ENCODE measurements around the gene IL24. TPM values are rescaled to one million over a fixed set of nuclear protein-coding genes. Genes with fewer than 3 reads are reported as not detected.

The IL24 gene
- total and polyA plus RNA-seq, 12 donors: 0.26 TPM; not detected in 11

GRCh38 chr1:206873603-206874188, 23.5 kb upstream of the IL24 start:
- DNase-seq (no peak), ATAC-seq (no peak)
- Histone ChIP-seq H3K4me1 (peaks cover 0 to 5% (median 0%) of the 10 kb centered on the region in 9 donors), H3K27ac (no peak overlapping the region), H3K4me3 (no peak overlapping the region), H3K27me3 (no peaks in the 10 kb centered on the region), H3K9me3 (peaks cover 0 to 34% (median 20%) of the 10 kb centered on the region in 11 donors), H3K36me3 (no peaks in the 10 kb centered on the region)
- intact Hi-C loops (cut with DNase I): no loop called here
- no peak for TF ChIP-seq CTCF (IDR thresholded peaks at IDR 0.05)
- WGBS, 2 donors: 87 to 91% methylated on average over 3 of the region's 3 CpGs

GRCh38 chr1:206875752-206876377, 21.4 kb upstream of the IL24 start:
- H3K27me3 ChIP-seq: no peaks in the 10 kb centered on the region
- DNase-seq (no peak), ATAC-seq (no peak)
- peaks cover 0 to 42% (median 20%) of the 10 kb centered on the region in 11 donors for H3K9me3 ChIP-seq
- peaks cover 0 to 5% (median 0%) of the 10 kb centered on the region in 9 donors for H3K4me1 ChIP-seq
- TF ChIP-seq CTCF (IDR thresholded peaks at IDR 0.05): no peak
- no peak overlapping the region for H3K27ac ChIP-seq
- intact Hi-C loops (cut with DNase I): no loop called here
- H3K4me3 ChIP-seq: no peak overlapping the region
- 74 to 84% methylated on average over 3 of the region's 3 CpGs for WGBS, 2 donors
- H3K36me3 ChIP-seq: no peaks in the 10 kb centered on the region

DNA sequence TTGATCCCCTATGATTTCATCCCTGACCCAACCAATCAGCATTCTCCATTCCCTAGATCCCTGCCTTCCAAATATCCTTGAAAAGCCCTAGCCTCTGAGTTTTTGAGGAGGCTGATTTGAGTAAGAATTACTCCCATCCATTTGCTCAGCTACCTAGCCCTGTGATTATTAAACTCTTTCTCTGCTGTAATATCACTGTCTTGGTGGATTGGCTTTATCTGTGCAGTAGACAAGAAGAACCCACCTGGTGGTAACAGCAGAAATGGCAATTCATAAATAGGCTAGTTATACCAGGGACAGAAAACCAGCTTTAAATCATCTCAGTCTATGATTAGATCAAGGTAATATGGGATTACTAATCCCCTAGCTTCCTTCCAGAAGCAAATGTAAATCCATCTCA, 18.8 kb upstream of the IL24 start:
- intact Hi-C loops (cut with DNase I): no loop called here
- no peak overlapping the region for H3K4me3 ChIP-seq
- TF ChIP-seq CTCF (IDR thresholded peaks at IDR 0.05): no peak
- no peaks in the 10 kb centered on the region for H3K4me1 ChIP-seq
- ATAC-seq (no peak), DNase-seq (no peak)
- peaks cover 0 to 35% (median 15%) of the 10 kb centered on the region in 11 donors for H3K9me3 ChIP-seq
- H3K27ac ChIP-seq: no peak overlapping the region
- H3K36me3 ChIP-seq: no peaks in the 10 kb centered on the region
- no peaks in the 10 kb centered on the region for H3K27me3 ChIP-seq

- Histone ChIP-seq H3K9me3 (peaks cover 0 to 35% (median 15%) of the 10 kb centered on the region in 11 donors), H3K27ac (no peak overlapping the region), H3K27me3 (no peaks in the 10 kb centered on the region), H3K4me3 (no peak overlapping the region), H3K36me3 (no peaks in the 10 kb centered on the region), H3K4me1 (peaks cover 0 to 6% (median 0%) of the 10 kb centered on the region in 9 donors)
- WGBS, 2 donors: 78 to 79% methylated on average over 3 of the region's 3 CpGs
- no peak for TF ChIP-seq CTCF (IDR thresholded peaks at IDR 0.05)
- no peak for DNase-seq
- no peak for ATAC-seq
- intact Hi-C loops (cut with DNase I): no loop called here
Observed at GRCh38 chr1:206880314-206880713, 16.9 kb upstream of the IL24 start.

Measured in heart right ventricle (tissue), 16 donors.